IPS-15b (cell line): ENCODE results near the gene MRPS11.
"Not testable (repeated sequence)": the region's sequence is repeated elsewhere in the genome, so short reads cannot be mapped to it uniquely, and the experiment has no call there.

Experiments
- H3K27me3 ChIP-seq: one replicate; pipeline ENCODE4 v1.6.1; 2013; ENCODE audit warnings: low read length; ENCODE audit not compliant: control insufficient read depth, insufficient read depth
- H3K36me3 ChIP-seq: one replicate; pipeline ENCODE4 v1.6.1; 2013; ENCODE audit warnings: low read length; ENCODE audit not compliant: control insufficient read depth, insufficient read depth
- H3K4me1 ChIP-seq: one replicate; pipeline ENCODE4 v1.6.1; 2013; ENCODE audit warnings: mild to moderate bottlenecking, low read length; ENCODE audit not compliant: control insufficient read depth, insufficient read depth
- H3K4me3 ChIP-seq: one replicate; pipeline ENCODE4 v1.5.1; 2013; ENCODE audit warnings: low read depth, low read length
- H3K9ac ChIP-seq: one replicate; pipeline ENCODE4 v1.6.1; 2013; ENCODE audit warnings: low read depth, mild to moderate bottlenecking, low read length
- H3K9me3 ChIP-seq: one replicate; pipeline ENCODE4 v1.6.1; 2013; ENCODE audit warnings: mild to moderate bottlenecking, low read length; ENCODE audit not compliant: control insufficient read depth, insufficient read depth

MRPS11 gene

GRCh38 chr15:88498996-88499395 lies 31.5 kb downstream of the MRPS11 start:
- Histone ChIP-seq H3K27me3 (no peaks in the 10 kb centered on the region), H3K9ac (no peak overlapping the region), H3K4me3 (no peak overlapping the region), H3K9me3 (no peaks in the 10 kb centered on the region), H3K36me3 (peaks cover 6% of the 10 kb centered on the region), H3K4me1 (peaks cover 5% of the 10 kb centered on the region)

GRCh38 chr15:88504445-88504844 lies 36.9 kb downstream of the MRPS11 start:
- no peaks in the 10 kb centered on the region for H3K9me3 ChIP-seq
- no peak overlapping the region for H3K4me3 ChIP-seq
- no peaks in the 10 kb centered on the region for H3K36me3 ChIP-seq
- no peak overlapping the region for H3K9ac ChIP-seq
- no peaks in the 10 kb centered on the region for H3K27me3 ChIP-seq
- peaks cover 14% of the 10 kb centered on the region for H3K4me1 ChIP-seq

- no peaks in the 10 kb centered on the region for H3K36me3 ChIP-seq
- H3K4me1 ChIP-seq = peaks cover 13% of the 10 kb centered on the region
- H3K9me3 ChIP-seq = no peaks in the 10 kb centered on the region
- H3K27me3 ChIP-seq = no peaks in the 10 kb centered on the region
- H3K4me3 ChIP-seq = no peak overlapping the region
- H3K9ac ChIP-seq = no peak overlapping the region
Measured at GRCh38 chr15:88505721-88506120, 38.2 kb downstream of the MRPS11 start.

GRCh38 chr15:88506628-88507027 lies 39.1 kb downstream of the MRPS11 start:
- Histone ChIP-seq H3K36me3 (no peaks in the 10 kb centered on the region), H3K9me3 (no peaks in the 10 kb centered on the region), H3K27me3 (no peaks in the 10 kb centered on the region), H3K9ac (no peak overlapping the region), H3K4me3 (no peak overlapping the region), H3K4me1 (peaks cover 10% of the 10 kb centered on the region)

GRCh38 chr15:88509321-88509720 lies 41.8 kb downstream of the MRPS11 start:
- Histone ChIP-seq H3K9ac (no peak overlapping the region), H3K4me3 (no peak overlapping the region), H3K27me3 (no peaks in the 10 kb centered on the region), H3K36me3 (no peaks in the 10 kb centered on the region), H3K4me1 (peaks cover 6% of the 10 kb centered on the region), H3K9me3 (no peaks in the 10 kb centered on the region)

- no peaks in the 10 kb centered on the region for H3K9me3 ChIP-seq
- no peak overlapping the region for H3K9ac ChIP-seq
- H3K36me3 ChIP-seq = no peaks in the 10 kb centered on the region
Measured at GRCh38 chr15:88509964-88510363, 42.5 kb downstream of the MRPS11 start.

GRCh38 chr15:88511161-88511560 lies 43.7 kb downstream of the MRPS11 start:
- Histone ChIP-seq H3K9ac (no peak overlapping the region), H3K27me3 (no peaks in the 10 kb centered on the region), H3K36me3 (no peaks in the 10 kb centered on the region), H3K4me3 (no peak overlapping the region), H3K9me3 (no peaks in the 10 kb centered on the region), H3K4me1 (no peaks in the 10 kb centered on the region)

More at GRCh38 chr15:88509964-88510363, 42.5 kb downstream of the MRPS11 start:
- Histone ChIP-seq H3K4me1 (peaks cover under 1% of the 10 kb centered on the region), H3K4me3 (no peak overlapping the region), H3K27me3 (no peaks in the 10 kb centered on the region)

- H3K9me3 ChIP-seq = no peaks in the 10 kb centered on the region
- no peaks in the 10 kb centered on the region for H3K4me1 ChIP-seq
- no peak overlapping the region for H3K9ac ChIP-seq
- H3K4me3 ChIP-seq = no peak overlapping the region
- H3K27me3 ChIP-seq = no peaks in the 10 kb centered on the region
- no peaks in the 10 kb centered on the region for H3K36me3 ChIP-seq
Measured at GRCh38 chr15:88512078-88512477, 44.6 kb downstream of the MRPS11 start.

- H3K4me3 ChIP-seq = no peak overlapping the region
- H3K36me3 ChIP-seq = no peaks in the 10 kb centered on the region
- no peak overlapping the region for H3K9ac ChIP-seq
- H3K9me3 ChIP-seq = no peaks in the 10 kb centered on the region
- H3K4me1 ChIP-seq = no peaks in the 10 kb centered on the region
- H3K27me3 ChIP-seq = no peaks in the 10 kb centered on the region
Measured at GRCh38 chr15:88512601-88513000, 45.1 kb downstream of the MRPS11 start.

- Histone ChIP-seq H3K27me3 (no peaks in the 10 kb centered on the region), H3K4me3 (no peak overlapping the region), H3K4me1 (no peaks in the 10 kb centered on the region), H3K36me3 (no peaks in the 10 kb centered on the region), H3K9ac (no peak overlapping the region), H3K9me3 (no peaks in the 10 kb centered on the region)
Measured at GRCh38 chr15:88513195-88513594, 45.7 kb downstream of the MRPS11 start.

- Histone ChIP-seq H3K4me3 (no peak overlapping the region), H3K4me1 (no peaks in the 10 kb centered on the region), H3K27me3 (no peaks in the 10 kb centered on the region), H3K36me3 (no peaks in the 10 kb centered on the region), H3K9ac (no peak overlapping the region), H3K9me3 (no peaks in the 10 kb centered on the region)
Measured at GRCh38 chr15:88518903-88519302, 51.4 kb downstream of the MRPS11 start.

GRCh38 chr15:88524094-88524493 lies 56.6 kb downstream of the MRPS11 start:
- H3K27me3 ChIP-seq, H3K36me3 ChIP-seq: not testable (repeated sequence)

GRCh38 chr15:88525418-88525817 lies 57.9 kb downstream of the MRPS11 start:
- H3K36me3 ChIP-seq = peaks cover 3% of the 10 kb centered on the region
- no peak overlapping the region for H3K9ac ChIP-seq
- no peaks in the 10 kb centered on the region for H3K27me3 ChIP-seq
- H3K4me1 ChIP-seq = no peaks in the 10 kb centered on the region
- H3K9me3 ChIP-seq = no peaks in the 10 kb centered on the region
- no peak overlapping the region for H3K4me3 ChIP-seq

More at GRCh38 chr15:88524094-88524493, 56.6 kb downstream of the MRPS11 start:
- H3K4me3 ChIP-seq, H3K9ac ChIP-seq, H3K4me1 ChIP-seq, H3K9me3 ChIP-seq: not testable (repeated sequence)
